ENCODE results near the gene TM9SF2. TPM values are rescaled to one million over a fixed set of nuclear protein-coding genes. Genes with fewer than 3 reads are reported as not detected.

The TM9SF2 gene
- total RNA-seq, 1 experiment from 2014 or later: 52.2 TPM

DNA sequence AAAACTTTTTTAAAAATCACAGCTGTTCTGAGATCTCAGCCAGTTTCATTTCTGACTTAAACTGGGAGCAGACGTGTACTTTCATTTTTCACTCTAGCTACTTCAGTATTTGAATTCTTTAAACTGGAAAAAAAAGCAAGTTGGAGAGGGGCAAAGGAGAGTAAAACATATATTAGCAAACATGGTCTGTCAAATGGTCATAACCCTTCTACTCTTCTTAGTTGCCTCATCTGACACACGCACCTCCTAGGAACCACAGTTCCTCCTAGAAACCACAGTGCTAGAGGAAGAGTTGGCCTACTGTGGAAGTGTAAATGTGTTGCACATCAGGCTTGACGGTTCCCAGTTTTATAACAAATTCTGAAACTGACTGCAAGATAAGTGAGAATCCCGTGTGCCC, 47.2 kb downstream of the TM9SF2 start:
- CTCF ChIA-PET: no interaction called here
- no peak for DNase-seq
- no peaks in the 10 kb centered on the region for H3K9me3 Mint-ChIP-seq (ENCODE audit: low read depth, unreplicated experiment)
- no peaks in the 10 kb centered on the region for H3K4me1 Mint-ChIP-seq (ENCODE audit: low read depth, unreplicated experiment)
- H3K27ac Mint-ChIP-seq (ENCODE audit: unreplicated experiment): no peak overlapping the region
- peaks cover 14% of the 10 kb centered on the region for H3K36me3 Mint-ChIP-seq (ENCODE audit: insufficient read depth, unreplicated experiment)
- intact Hi-C loops (cut with micrococcal nuclease; ENCODE audit: unreplicated experiment): no loop called here
- no peak overlapping the region for H3K4me3 Mint-ChIP-seq (ENCODE audit: low read depth, unreplicated experiment)
- no TSS peak for BruUV-seq (replicated peaks)
- TF ChIP-seq, protein P1, sequence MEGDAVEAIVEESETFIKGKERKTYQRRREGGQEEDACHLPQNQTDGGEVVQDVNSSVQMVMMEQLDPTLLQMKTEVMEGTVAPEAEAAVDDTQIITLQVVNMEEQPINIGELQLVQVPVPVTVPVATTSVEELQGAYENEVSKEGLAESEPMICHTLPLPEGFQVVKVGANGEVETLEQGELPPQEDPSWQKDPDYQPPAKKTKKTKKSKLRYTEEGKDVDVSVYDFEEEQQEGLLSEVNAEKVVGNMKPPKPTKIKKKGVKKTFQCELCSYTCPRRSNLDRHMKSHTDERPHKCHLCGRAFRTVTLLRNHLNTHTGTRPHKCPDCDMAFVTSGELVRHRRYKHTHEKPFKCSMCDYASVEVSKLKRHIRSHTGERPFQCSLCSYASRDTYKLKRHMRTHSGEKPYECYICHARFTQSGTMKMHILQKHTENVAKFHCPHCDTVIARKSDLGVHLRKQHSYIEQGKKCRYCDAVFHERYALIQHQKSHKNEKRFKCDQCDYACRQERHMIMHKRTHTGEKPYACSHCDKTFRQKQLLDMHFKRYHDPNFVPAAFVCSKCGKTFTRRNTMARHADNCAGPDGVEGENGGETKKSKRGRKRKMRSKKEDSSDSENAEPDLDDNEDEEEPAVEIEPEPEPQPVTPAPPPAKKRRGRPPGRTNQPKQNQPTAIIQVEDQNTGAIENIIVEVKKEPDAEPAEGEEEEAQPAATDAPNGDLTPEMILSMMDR (IDR thresholded peaks at IDR 0.05; ENCODE audit: unreplicated experiment): no peak
- H3K27me3 Mint-ChIP-seq (ENCODE audit: unreplicated experiment): no peaks in the 10 kb centered on the region

DNA sequence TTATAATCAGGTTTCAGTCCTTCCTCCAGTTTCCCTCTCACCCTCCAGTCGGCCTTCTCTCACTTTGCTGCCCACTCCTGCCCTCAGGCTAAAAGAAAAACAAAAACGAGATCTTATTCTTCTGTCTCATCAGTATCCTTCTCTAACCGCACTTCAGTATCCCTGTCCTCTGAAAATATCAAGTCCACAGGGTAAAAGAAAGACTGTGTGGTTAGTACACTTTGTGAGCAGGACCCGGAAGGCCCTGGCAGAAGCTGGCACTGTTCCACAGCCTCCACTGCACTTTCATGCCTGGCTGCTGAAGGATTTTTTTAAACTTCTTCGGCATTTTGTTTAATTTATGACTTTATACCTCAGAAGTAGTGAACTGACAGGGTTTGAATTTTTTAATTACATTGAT, 51.8 kb downstream of the TM9SF2 start:
- no peak overlapping the region for H3K27ac Mint-ChIP-seq (ENCODE audit: unreplicated experiment)
- intact Hi-C loops (cut with micrococcal nuclease; ENCODE audit: unreplicated experiment): no loop called here
- no peak for DNase-seq
- BruUV-seq (replicated peaks): no TSS peak
- peaks cover 9% of the 10 kb centered on the region for H3K36me3 Mint-ChIP-seq (ENCODE audit: insufficient read depth, unreplicated experiment)
- no peaks in the 10 kb centered on the region for H3K4me1 Mint-ChIP-seq (ENCODE audit: low read depth, unreplicated experiment)
- H3K27me3 Mint-ChIP-seq (ENCODE audit: unreplicated experiment): no peaks in the 10 kb centered on the region
- TF ChIP-seq, protein P1 (IDR thresholded peaks at IDR 0.05; ENCODE audit: unreplicated experiment): no peak
- CTCF ChIA-PET: no interaction called here
- no peak overlapping the region for H3K4me3 Mint-ChIP-seq (ENCODE audit: low read depth, unreplicated experiment)
- H3K9me3 Mint-ChIP-seq (ENCODE audit: low read depth, unreplicated experiment): no peaks in the 10 kb centered on the region

GRCh38 chr13:99555149-99555548, 53.9 kb downstream of the TM9SF2 start:
- BruUV-seq (replicated peaks): no TSS peak
- Mint-ChIP-seq H3K4me1 (ENCODE audit: low read depth, unreplicated experiment) (no peaks in the 10 kb centered on the region), H3K36me3 (ENCODE audit: insufficient read depth, unreplicated experiment) (peaks cover 8% of the 10 kb centered on the region), H3K27ac (ENCODE audit: unreplicated experiment) (no peak overlapping the region), H3K9me3 (ENCODE audit: low read depth, unreplicated experiment) (no peaks in the 10 kb centered on the region), H3K27me3 (ENCODE audit: unreplicated experiment) (no peaks in the 10 kb centered on the region), H3K4me3 (ENCODE audit: low read depth, unreplicated experiment) (no peak overlapping the region)
- CTCF ChIA-PET: no interaction called here
- TF ChIP-seq, protein P1 (IDR thresholded peaks at IDR 0.05; ENCODE audit: unreplicated experiment): no peak
- intact Hi-C loops (cut with micrococcal nuclease; ENCODE audit: unreplicated experiment): no loop called here
- no peak for DNase-seq

DNA sequence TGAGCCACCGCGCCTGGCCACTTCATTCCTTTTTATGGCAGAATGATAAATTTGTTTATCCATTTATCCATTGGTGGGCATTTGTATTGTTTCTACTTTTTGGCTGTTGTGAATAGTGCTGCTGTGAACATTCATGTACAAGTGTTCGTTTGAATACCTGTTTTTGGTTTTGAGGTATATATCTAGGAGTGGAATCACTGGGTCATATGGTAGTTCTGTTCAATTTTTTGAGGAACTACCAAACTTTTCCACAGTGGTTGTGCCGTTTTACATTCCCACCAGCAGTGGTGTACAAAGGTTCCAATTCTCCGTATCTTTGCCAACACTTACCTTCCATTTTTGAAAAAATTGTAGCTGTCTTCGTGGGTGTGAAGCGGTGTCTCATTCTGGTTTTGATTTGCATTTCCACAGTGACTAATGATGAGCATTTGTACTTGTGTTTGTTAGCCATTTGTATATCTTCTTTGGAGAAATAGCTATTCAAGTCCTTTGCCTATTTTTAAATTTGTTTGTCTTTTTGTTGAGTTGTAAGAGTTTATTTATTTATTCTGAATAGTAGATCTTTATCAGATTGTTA, 55.7 kb downstream of the TM9SF2 start:
- no TSS peak for BruUV-seq (replicated peaks)
- H3K27ac Mint-ChIP-seq (ENCODE audit: unreplicated experiment): no peak overlapping the region
- intact Hi-C loops (cut with micrococcal nuclease; ENCODE audit: unreplicated experiment): no loop called here
- CTCF ChIA-PET: no interaction called here
- no peak overlapping the region for H3K4me3 Mint-ChIP-seq (ENCODE audit: low read depth, unreplicated experiment)
- TF ChIP-seq, protein P1 (IDR thresholded peaks at IDR 0.05; ENCODE audit: unreplicated experiment): no peak
- H3K27me3 Mint-ChIP-seq (ENCODE audit: unreplicated experiment): no peaks in the 10 kb centered on the region
- H3K36me3 Mint-ChIP-seq (ENCODE audit: insufficient read depth, unreplicated experiment): no peaks in the 10 kb centered on the region
- H3K9me3 Mint-ChIP-seq (ENCODE audit: low read depth, unreplicated experiment): no peaks in the 10 kb centered on the region
- no peak for DNase-seq
- no peaks in the 10 kb centered on the region for H3K4me1 Mint-ChIP-seq (ENCODE audit: low read depth, unreplicated experiment)
